GM18951 (cell line): ENCODE results near the gene TBC1D22A.

Experiments
- POLR2A ChIP-seq: IDR thresholded peaks from 4 replicates; pipeline ENCODE4 v1.6.1; 2011; ENCODE audit warnings: mild to moderate bottlenecking; ENCODE audit not compliant: insufficient read length, insufficient read depth; ENCODE audit errors: extremely low read depth
- in situ Hi-C: fragments of 300-500 bp; cut with MboI; formaldehyde crosslinking; loops from one replicate; pipeline ENCODE4 v1.12.0; 2022; ENCODE audit warnings: low sequenced_read_pairs, mixed read lengths, inconsistent platforms; ENCODE audit not compliant: unreplicated experiment

Gene TBC1D22A

DNA sequence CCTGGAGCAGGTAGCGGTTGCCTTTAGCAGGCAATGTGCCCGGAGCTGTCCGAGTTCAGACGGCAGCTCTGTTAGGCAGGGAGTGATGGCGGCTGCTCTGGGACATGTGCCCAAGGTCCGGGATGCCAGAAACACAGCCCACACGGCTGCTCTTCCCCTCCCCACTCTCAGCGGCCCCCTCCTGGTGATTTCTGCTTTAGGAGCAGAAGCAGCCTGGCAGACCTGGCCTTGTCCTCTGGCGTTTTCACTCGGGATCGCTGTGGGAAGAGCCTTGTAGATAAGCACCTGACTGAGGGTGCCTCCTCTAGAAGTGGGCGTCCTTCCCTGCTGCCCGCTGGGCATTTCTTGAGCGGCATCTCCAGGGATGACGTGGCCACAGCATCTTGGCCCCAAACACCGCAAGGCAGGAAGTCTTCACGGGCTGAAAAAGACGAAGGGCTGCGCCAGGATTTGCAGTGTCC lies 392.2 kb downstream of the TBC1D22A start:
- in situ Hi-C loops = no loop called here
- no peak for TF ChIP-seq POLR2A

DNA sequence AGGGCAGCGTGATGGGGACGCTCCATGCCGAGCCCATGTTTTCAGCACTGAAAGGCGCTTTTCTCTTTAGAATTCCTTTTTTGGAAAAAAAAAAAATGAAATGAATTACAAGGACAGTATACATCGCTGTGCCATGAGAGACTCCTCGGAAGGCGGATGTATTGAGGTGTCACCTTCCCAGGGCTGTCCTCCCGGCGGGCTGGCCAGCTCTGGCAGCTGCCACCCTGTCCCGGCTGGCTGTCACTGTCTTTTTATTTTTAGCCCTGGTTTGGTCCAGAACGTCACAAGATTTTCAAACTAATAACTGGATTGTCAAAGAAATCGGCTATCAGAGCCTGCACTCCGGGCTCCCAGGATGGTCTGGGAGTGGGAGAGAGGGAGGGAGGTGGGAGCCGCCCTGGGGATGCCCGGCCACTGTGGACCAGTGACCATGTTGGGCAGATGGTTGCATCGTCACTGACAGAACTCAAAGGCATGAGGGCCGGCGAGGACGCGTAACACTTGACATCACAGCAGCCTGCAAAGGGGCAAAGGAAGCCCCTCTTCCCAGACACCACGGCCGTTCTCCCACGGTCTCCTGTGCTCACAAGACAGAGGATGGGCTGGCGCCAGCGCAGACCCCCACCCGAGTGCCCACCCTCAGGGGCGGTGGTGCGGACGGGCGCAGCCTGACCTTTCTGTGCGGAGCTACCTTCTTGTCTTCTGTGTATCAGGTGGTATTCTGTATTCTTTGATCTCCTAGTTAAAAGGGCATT lies 392.9 kb downstream of the TBC1D22A start:
- in situ Hi-C loops = no loop called here
- TF ChIP-seq POLR2A = no peak

DNA sequence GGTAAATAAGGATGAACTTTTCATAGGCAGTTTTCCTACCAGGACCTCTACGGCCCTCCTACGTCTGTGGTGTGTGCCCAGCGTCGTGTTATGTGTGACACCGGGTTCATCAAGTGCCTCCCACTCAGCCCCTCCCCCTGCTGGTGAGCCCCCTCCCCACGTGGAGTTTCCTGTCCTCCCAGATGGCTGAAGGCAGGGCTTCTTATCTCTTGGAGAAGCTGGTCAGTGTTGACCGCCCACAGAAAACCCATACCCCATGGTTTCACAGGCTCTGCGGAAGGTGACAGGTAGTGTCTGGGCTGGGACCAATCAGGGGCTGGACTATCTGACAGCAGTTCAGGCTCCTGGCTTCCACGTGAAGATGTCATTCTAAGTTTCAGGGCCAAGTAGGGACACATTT lies 393.5 kb downstream of the TBC1D22A start:
- no peak for TF ChIP-seq POLR2A
- in situ Hi-C loops = no loop called here

DNA sequence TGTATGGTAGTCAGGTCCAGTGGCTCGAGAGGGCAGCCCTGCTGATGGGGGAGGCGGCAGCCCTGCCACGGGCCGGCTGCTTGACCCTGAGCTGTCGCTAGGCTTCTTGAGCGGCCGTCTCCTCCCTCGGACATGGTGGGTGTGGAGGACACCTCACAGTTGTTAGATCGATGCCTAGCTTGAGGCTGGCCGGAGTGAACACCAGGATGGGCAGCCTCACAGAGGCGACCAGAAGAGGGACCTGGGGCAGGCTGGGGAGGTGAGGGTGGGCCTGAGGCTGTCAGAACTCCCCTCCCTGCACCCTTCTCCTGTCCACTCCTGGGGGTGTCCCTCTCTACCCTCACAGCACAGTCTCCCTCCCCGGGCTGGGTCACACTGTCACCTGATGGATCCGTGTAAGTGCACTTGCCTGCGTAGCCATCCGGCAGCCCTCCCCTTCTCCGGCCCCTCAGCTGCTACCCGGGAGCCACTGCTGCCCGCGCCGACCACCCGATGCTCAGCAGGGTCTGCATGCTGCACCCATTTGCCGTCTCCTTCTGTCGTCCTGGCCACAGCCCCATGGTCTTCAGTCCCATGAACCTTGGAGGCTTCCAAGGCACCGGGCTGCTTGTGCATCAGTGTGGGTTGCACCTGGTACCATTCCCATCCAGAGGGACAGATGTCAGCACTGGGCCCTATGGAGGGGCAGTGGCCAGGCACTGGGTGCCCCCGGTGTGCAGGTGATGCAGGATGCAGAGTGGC lies 394.1 kb downstream of the TBC1D22A start:
- in situ Hi-C loops = no loop called here

DNA sequence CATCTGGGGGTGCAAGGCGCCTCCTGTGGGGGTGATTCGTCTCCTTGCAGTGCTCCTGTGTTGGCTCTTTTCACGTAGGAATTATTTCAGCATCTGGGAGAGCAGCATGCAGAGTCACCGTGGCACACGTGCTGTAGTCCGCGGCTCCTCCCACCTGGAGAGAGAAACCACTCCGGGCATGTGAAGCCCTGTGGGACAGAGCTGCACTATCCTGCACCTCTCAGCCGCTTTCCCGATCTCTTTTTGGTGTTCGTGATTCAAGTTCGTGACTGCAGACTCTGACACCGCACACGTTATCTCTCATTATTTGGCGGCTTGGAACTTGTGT lies 394.6 kb downstream of the TBC1D22A start:
- in situ Hi-C loops = no loop called here
- no peak for TF ChIP-seq POLR2A

More for the DNA sequence above, 394.1 kb downstream of the TBC1D22A start:
- TF ChIP-seq POLR2A = no peak

DNA sequence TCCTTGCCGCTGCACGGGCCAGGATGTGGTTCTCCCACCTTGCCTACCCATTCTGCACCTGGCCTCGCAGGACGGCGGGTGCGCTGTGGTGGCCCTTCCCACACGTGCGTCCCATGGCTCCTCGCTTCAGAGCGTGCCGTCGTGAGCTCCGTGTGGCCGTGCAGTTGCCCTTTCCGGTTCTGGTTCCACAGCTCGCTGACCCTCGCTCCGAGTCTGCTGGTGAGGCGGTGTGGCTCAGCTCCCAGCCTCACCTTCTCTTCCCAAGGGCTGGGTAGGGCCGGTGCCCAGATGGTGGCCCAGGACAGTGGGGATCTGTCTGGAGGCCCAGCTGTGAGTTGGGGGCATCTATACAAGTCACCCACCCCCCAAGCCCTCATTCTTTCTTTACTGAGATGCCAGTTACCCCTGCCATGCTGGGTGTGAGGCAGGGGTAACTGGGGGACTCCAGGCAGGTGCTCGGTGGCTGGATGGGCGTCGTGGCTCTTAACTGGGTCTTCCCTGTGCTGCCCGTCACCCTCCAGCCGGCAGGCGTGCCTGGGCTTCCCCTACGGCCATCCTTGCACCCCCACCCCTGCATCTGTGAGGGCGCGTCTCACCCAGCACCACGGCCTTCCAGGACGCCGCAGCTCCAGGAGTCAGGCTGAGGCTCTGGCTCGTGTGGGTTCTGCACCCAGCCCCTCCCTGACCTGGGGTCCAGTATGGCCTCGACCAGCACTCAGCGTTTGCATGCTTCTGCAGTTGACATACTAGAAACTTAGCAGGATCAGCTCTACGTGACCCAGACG lies 395.2 kb downstream of the TBC1D22A start:
- TF ChIP-seq POLR2A = no peak
- in situ Hi-C loops = no loop called here

DNA sequence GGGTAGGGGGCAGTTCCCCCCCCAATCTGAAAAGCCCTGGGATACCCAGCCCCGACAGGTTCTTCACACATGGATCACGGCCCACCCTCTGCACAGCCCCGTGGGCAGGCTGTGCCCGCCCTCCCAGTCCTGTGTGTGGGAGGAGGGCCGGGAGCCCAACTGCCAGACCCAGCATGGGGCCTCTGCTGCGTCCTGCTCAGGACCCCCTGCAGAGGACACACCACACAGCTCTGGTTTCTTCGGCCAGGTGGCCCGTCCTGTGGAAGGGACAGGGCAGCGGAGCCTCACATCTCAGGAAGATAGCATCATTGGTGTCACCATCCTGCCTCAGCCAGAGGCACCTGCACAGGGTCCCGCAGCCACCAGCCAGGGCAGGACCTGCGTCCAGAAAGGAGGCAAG lies 396.0 kb downstream of the TBC1D22A start:
- in situ Hi-C loops = no loop called here
- TF ChIP-seq POLR2A = no peak

DNA sequence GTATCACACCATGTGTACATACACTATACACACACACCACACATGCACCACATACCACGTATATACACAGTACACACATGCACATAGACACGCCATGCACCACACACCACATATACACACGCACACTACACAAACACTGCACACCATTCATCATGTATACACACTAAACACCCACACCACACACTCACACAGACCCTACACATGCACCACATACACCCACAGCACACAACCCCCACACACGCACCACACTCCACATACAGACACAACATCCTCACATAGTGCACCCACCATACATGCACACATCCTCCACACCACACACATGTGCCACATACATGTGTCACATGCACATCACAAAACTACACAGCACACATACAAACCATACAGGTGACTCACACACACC lies 397.1 kb downstream of the TBC1D22A start:
- in situ Hi-C loops = no loop called here
- TF ChIP-seq POLR2A = no peak

DNA sequence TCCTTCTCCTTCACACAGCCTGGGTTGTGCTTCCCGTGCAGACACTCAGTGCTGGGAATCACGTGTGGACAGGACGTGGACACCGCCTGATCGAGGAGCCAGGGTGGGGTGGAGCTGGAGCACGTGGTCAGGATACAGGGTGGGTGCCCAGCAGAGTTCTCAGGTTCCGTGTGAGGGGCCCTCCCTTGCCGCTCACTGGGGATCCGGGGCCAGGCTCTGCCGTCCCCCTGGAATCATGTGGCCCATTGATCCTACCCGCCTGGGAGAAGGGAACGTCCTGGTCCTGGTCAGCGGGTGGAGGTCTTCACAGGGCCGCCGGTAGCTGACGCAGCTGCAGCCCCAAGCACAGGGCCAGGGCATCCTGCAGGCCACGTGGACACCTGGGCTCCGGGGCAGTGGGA lies 397.7 kb downstream of the TBC1D22A start:
- TF ChIP-seq POLR2A = no peak

DNA sequence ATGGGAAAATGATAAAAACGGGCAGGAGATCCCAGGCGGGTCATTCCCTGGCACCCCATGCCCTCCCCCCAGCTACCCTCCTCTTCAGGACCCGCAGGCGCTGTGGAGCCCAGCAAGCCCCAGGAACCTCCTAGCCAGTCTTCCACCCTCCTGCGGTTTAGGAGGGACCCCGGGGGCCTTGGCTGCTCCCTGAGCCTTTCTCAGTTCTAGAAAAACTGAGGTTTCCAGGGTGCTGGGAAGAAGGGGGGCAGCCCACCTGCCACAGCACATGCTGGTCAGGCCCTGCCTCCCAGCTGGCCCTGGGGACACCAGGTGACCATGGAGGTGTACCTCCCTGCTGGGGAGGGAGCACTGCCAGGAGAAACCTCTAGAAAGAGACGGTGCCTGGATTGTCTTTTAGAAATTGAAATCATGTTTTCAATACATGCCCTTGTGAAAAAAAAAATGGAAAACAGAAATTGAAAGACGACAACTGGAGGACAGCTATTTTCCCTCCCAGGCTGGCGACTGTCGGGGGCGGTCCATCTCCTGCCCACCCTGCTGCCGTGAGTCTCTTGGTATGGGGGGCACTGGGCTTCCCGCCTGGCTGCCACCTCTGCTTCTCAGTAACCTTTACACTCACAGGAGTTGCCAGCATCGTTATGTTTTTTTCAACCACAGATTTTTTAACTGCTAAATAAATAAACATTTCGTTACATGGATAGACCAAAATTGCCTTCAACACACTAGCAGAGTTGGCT lies 398.5 kb downstream of the TBC1D22A start:
- TF ChIP-seq POLR2A = no peak
- in situ Hi-C loops = no loop called here

More for the DNA sequence above, 397.7 kb downstream of the TBC1D22A start:
- in situ Hi-C loops = no loop called here

DNA sequence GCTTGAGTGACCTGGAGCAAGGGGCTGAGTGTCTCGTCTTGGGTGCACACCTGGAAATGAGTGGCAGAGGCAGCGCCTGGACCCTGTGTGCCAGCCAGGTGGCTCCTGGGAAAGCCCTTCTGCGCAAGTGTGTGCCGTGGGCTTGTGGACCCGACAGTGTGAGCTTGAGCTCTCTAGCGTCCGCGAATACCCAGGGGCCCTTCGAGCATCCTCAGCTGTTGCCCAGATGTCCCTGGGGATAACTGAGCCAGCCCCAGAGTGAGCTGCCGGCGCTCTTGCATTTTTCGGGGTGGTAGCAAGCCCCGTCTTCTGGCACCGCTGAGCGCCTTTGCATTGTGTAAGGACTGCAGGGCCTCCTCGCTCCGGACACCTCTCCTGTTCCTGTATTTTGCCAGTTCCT lies 399.2 kb downstream of the TBC1D22A start:
- TF ChIP-seq POLR2A = no peak
- in situ Hi-C loops = no loop called here

DNA sequence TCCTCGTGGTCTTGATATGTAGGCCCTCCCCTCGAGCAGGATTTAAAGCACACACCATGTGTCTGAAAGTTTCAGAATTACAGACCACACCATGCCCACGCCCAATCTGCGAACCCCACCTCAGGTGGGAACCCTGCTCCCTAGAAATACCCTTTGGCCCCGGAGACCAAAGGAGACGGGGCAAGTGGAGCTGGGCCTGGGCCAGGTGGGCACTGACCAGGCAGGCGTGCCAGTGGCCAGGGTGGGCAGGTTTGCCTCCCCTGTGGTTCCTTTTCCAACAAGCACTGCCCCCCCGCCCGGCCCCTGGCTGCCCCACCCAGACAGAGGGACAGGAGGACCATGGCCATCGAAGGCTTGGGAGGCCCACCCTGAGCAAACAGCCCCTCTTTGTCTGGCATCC lies 400.4 kb downstream of the TBC1D22A start:
- no peak for TF ChIP-seq POLR2A
- in situ Hi-C loops = no loop called here

DNA sequence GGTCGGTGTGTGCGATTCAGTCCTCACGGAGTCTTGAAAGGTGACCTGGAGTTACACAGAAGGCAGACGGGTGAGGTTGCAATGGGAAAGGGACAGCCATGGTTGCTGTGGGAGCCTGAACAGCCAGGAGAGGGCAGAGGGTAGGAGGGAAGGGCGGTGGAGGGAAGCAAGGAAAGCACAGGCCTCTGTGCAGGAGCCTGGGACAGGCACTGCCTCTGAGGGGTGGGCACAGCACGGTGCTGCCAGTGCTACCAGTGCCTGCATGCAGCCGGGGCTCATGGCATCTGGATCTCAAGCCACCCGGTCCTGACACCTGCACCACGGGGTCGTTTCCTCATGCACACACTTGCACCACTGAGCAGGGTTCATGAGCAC lies 401.0 kb downstream of the TBC1D22A start:
- no peak for TF ChIP-seq POLR2A
- in situ Hi-C loops = no loop called here
